Transverse colon (tissue), 4 donors: ENCODE measurements around the gene RIPPLY3.
"Not testable (repeated sequence)": the region's sequence is repeated elsewhere in the genome, so short reads cannot be mapped to it uniquely, and the experiment has no call there.

Experiments
- CTCF ChIP-seq, 5 experiments: fragments of 200-600 bp in 3 of 5; fragments of 450-650 bp in 2 of 5; sonication (generic) in 3 of 5; IDR thresholded peaks; 1 replicate in 2 of 5; 2 replicates in 3 of 5; pipeline ENCODE4 v1.5.1; 2016 to 2017; ENCODE audit warnings: antibody characterized with exemption in 5 of 5, inconsistent platforms in 3 of 5, mild to moderate bottlenecking in 2 of 5, moderate library complexity in 1 of 5
- EP300 ChIP-seq: sonication (generic); formaldehyde crosslinking; IDR thresholded peaks from one replicate; pipeline ENCODE4 v1.6.1; 2017; ENCODE audit warnings: antibody characterized with exemption, low read depth
- POLR2A ChIP-seq: fragments of 450-650 bp; IDR thresholded peaks from one replicate; pipeline ENCODE4 v1.6.1; 2016; ENCODE audit warnings: antibody characterized with exemption, mild to moderate bottlenecking, moderate library complexity
- POLR2AphosphoS5 ChIP-seq, 3 donors: sonication (generic); formaldehyde crosslinking; IDR thresholded peaks; one replicate each; pipeline ENCODE4 v1.6.1; 2016; ENCODE audit warnings: antibody characterized with exemption in 3 of 3

- not testable (repeated sequence) for TF ChIP-seq CTCF (IDR thresholded peaks at IDR 0.05); POLR2A; EP300; POLR2AphosphoS5 (IDR thresholded peaks at IDR 0.05)
Measured at GRCh38 chr21:37034394-37034793, 27.9 kb downstream of the RIPPLY3 start.
